ENCODE data around the gene FASLG.

- TF ChIP-seq ZNF138 (CRISPR knock-in tag; conservative IDR thresholded peaks at IDR 0.05) (no peak), ATF6 (CRISPR knock-in tag; IDR thresholded peaks at IDR 0.05) (no peak), CTCF (IDR thresholded peaks at IDR 0.05) (no peak)
These were observed 11.8 kb upstream of the FASLG start for GRCh38 chr1:172647110-172647564.

Measured in WTC11 (cell line).